T1000 (cell line): ENCODE measurements around the gene TMEM132C.

ENCODE experiments used
- DNase-seq: peaks from one replicate; lab custom pipeline; 2025; ENCODE audit warnings: mixed read lengths; lab: John Stamatoyannopoulos, UW

The TMEM132C gene

GRCh38 chr12:128338386-128339125, 71.6 kb downstream of the TMEM132C start:
- no peak for DNase-seq

- DNase-seq, result no peak
Observed at GRCh38 chr12:128339126-128339520, 72.2 kb downstream of the TMEM132C start.

- no peak for DNase-seq
Observed at GRCh38 chr12:128339631-128340030, 72.7 kb downstream of the TMEM132C start.

GRCh38 chr12:128353301-128353700, 86.3 kb downstream of the TMEM132C start:
- DNase-seq, result no peak

- DNase-seq, result no peak
Observed at GRCh38 chr12:128356547-128356946, 89.6 kb downstream of the TMEM132C start.

GRCh38 chr12:128361400-128361995, 94.5 kb downstream of the TMEM132C start:
- no peak for DNase-seq

- DNase-seq, result no peak
Observed at GRCh38 chr12:128365032-128365431, 98.1 kb downstream of the TMEM132C start.

GRCh38 chr12:128365651-128366231, 98.8 kb downstream of the TMEM132C start:
- DNase-seq, result no peak

- no peak for DNase-seq
Observed at GRCh38 chr12:128367961-128368360, 101.0 kb downstream of the TMEM132C start.

- DNase-seq, result no peak
Observed at GRCh38 chr12:128381541-128381940, 114.6 kb downstream of the TMEM132C start.

- DNase-seq, result no peak
Observed at GRCh38 chr12:128381946-128382345, 115.0 kb downstream of the TMEM132C start.

GRCh38 chr12:128382946-128383345, 116.0 kb downstream of the TMEM132C start:
- DNase-seq, result no peak

- DNase-seq, result no peak
Observed at GRCh38 chr12:128383357-128383937, 116.5 kb downstream of the TMEM132C start.

- DNase-seq, result no peak
Observed at GRCh38 chr12:128385736-128386135, 118.8 kb downstream of the TMEM132C start.

GRCh38 chr12:128387811-128388422, 120.9 kb downstream of the TMEM132C start:
- no peak for DNase-seq

- no peak for DNase-seq
Observed at GRCh38 chr12:128388461-128389000, 121.6 kb downstream of the TMEM132C start.

- no peak for DNase-seq
Observed at GRCh38 chr12:128393346-128393745, 126.4 kb downstream of the TMEM132C start.

- no peak for DNase-seq
Observed at GRCh38 chr12:128394137-128394536, 127.2 kb downstream of the TMEM132C start.

GRCh38 chr12:128399253-128399652, 132.3 kb downstream of the TMEM132C start:
- no peak for DNase-seq

- no peak for DNase-seq
Observed at GRCh38 chr12:128402486-128403243, 135.7 kb downstream of the TMEM132C start.

- DNase-seq, result no peak
Observed at GRCh38 chr12:128408669-128409068, 141.7 kb downstream of the TMEM132C start.
